K562 (cell line): Measurements from ENCODE around the gene RNF150. TPM values are rescaled to one million over a fixed set of nuclear protein-coding genes. Genes with fewer than 3 reads are reported as not detected.

Experiments used
- ATAC-seq: fragments of 200-7000 bp; cut with Tn5 transposase; 3 replicates; pipeline ENCODE4 v1.9.1; 2020; ENCODE audit warnings: moderate library complexity
- BruUV-seq: library from RNA; stranded (reverse); fragments of 400-500 nt; replicated peaks from 2 replicates; lab custom pipeline; 2021; lab: Mats Ljungman, UMichigan
- CTCF ChIA-PET: fragments of 300-600 bp; formaldehyde crosslinking; extraction: SDS; loops from one replicate; lab custom pipeline; 2021; ENCODE audit warnings: low intra/inter-chr PET ratio; lab: Yijun Ruan, JAX
- POLR2A ChIA-PET: fragments of 300-600, 350-650 bp; sonication (Branson Sonifier 250); formaldehyde crosslinking; extraction: SDS; loops from one replicate; lab custom pipeline; 2021; ENCODE audit warnings: antibody characterized with exemption, inconsistent platforms; lab: Yijun Ruan, JAX
- DNase-seq, 4 experiments: peaks; one replicate each; pipeline versions ENCODE4 v3.0.0 to v3.0.0-alpha.2; 2011 to 2018; ENCODE audit warnings: low spot score in 3 of 4, mixed read lengths in 3 of 4; ENCODE audit errors: extremely low read depth in 1 of 4
- FAIRE-seq: peaks from 2 replicates; lab custom pipeline; 2011; peaks lifted over from hg19 to GRCh38; lab: Jason Lieb, UNC
- H2AFZ ChIP-seq: 2 replicates; pipeline ENCODE4 v1.6.0; 2011; ENCODE audit warnings: low read depth, low read length, control low read depth, inconsistent platforms
- H3K27ac ChIP-seq: fragments of 200-600 bp; 3 replicates; pipeline ENCODE4 v1.8.0; 2011; ENCODE audit warnings: low read depth, mild to moderate bottlenecking, control low read depth, inconsistent platforms, low read length, moderate library complexity, mixed read lengths; ENCODE audit errors: extremely low read depth
- H3K27me3 ChIP-seq, 2 experiments: fragments of 300-600 bp in 1 of 2; 2 replicates in 1 of 2; 3 replicates in 1 of 2; pipeline versions ENCODE4 v1.6.0 to v1.8.0; 2011; ENCODE audit warnings: inconsistent platforms in 2 of 2, low read length in 2 of 2, mild to moderate bottlenecking in 1 of 2, mixed read lengths in 1 of 2, moderate library complexity in 1 of 2; ENCODE audit not compliant: control insufficient read depth in 2 of 2, insufficient read depth in 2 of 2
- H3K36me3 ChIP-seq: fragments of 300-600 bp; 3 replicates; pipeline ENCODE4 v1.8.0; 2011; ENCODE audit warnings: mild to moderate bottlenecking, low read length, inconsistent platforms; ENCODE audit not compliant: control insufficient read depth, insufficient read depth
- H3K4me1 ChIP-seq, 2 experiments: fragments of 200-600 bp in 1 of 2; replicated peaks in 1 of 2; 2 replicates in 1 of 2; 3 replicates in 1 of 2; pipeline versions ENCODE4 v1.5.1 to v1.8.0; 2011; ENCODE audit warnings: inconsistent platforms in 2 of 2, low read length in 2 of 2, mild to moderate bottlenecking in 1 of 2, mixed read lengths in 1 of 2, moderate library complexity in 1 of 2; ENCODE audit not compliant: control insufficient read depth in 2 of 2, insufficient read depth in 2 of 2
- H3K4me2 ChIP-seq: 2 replicates; pipeline ENCODE4 v1.6.1; 2011; ENCODE audit warnings: low read length, control low read depth, inconsistent platforms, mixed read lengths; ENCODE audit not compliant: insufficient read depth
- H3K4me3 ChIP-seq: fragments of 200-600 bp; sonication (generic), shearing (Covaris generic); 2 replicates; pipeline ENCODE4 v1.5.1; 2016; ENCODE audit warnings: control low read depth, inconsistent platforms
- H3K79me2 ChIP-seq: fragments of 200-600 bp; 3 replicates; pipeline ENCODE4 v1.8.0; 2011; ENCODE audit warnings: low read length, inconsistent platforms; ENCODE audit not compliant: control insufficient read depth, insufficient read depth
- H3K9ac ChIP-seq, 2 experiments: 2 replicates each; pipeline versions ENCODE4 v1.6.0 to v1.6.1; 2011; ENCODE audit warnings: low read depth in 2 of 2, low read length in 2 of 2, control low read depth in 1 of 2, inconsistent platforms in 1 of 2, mild to moderate bottlenecking in 1 of 2, mixed read lengths in 1 of 2; ENCODE audit not compliant: insufficient read depth in 1 of 2
- H3K9me1 ChIP-seq: one replicate; pipeline ENCODE4 v1.6.0; 2011; ENCODE audit warnings: inconsistent platforms, mild to moderate bottlenecking, low read length, moderate library complexity; ENCODE audit not compliant: control insufficient read depth, insufficient read depth
- H3K9me3 ChIP-seq: replicated peaks from 2 replicates; pipeline ENCODE4 v1.5.1; 2011; ENCODE audit warnings: low read depth, low read length, inconsistent platforms; ENCODE audit not compliant: control insufficient read depth, insufficient read depth
- H4K20me1 ChIP-seq: replicated peaks from 2 replicates; pipeline ENCODE4 v1.6.1; 2011; ENCODE audit warnings: low read length, inconsistent platforms, mixed read lengths; ENCODE audit not compliant: control insufficient read depth, insufficient read depth
- BRD9 ChIP-seq: fragments of 450-650 bp; IDR thresholded peaks from 2 replicates; pipeline ENCODE4 v1.6.1; 2018; ENCODE audit warnings: low read depth; ENCODE audit not compliant: partially characterized antibody
- SMARCA5 ChIP-seq: fragments of 450-650 bp; IDR thresholded peaks from 2 replicates; pipeline ENCODE4 v1.6.1; 2016
- TCF3 ChIP-seq: sonication (generic); formaldehyde crosslinking; IDR thresholded peaks from 2 replicates; pipeline ENCODE4 v1.4.0; 2020; ENCODE audit warnings: mild to moderate bottlenecking, missing genetic modification reagents
- ZBTB1 ChIP-seq: sonication (generic); formaldehyde crosslinking; IDR thresholded peaks from 2 replicates; pipeline ENCODE4 v1.8.1; 2023; ENCODE audit warnings: missing genetic modification reagents, low read depth, mild to moderate bottlenecking, borderline replicate concordance
- ZBTB2 ChIP-seq: fragments of 450-650 bp; IDR thresholded peaks from 2 replicates; pipeline ENCODE4 v1.6.1; 2016; ENCODE audit warnings: antibody characterized with exemption
- ZSCAN32 ChIP-seq: fragments of 450-650 bp; formaldehyde crosslinking; IDR thresholded peaks from 2 replicates; pipeline ENCODE4 v1.4.0; 2020; ENCODE audit warnings: mild to moderate bottlenecking, moderate library complexity
- WGBS: fragments of 100-300 bp; shearing (Covaris generic); methylation state at CpG from one replicate; pipeline ENCODE4 v1.1.6; 2016; ENCODE audit warnings: low coverage, mixed read lengths; ENCODE audit not compliant: insufficient coverage; ENCODE audit errors: missing lambda C conversion rate; 5-methylcytosine and 5-hydroxymethylcytosine counted together
- in situ Hi-C: fragments of 300-500 bp; cut with MboI; formaldehyde crosslinking; loops from 4 replicates; pipeline ENCODE4 v1.15.0; 2018; ENCODE audit warnings: inconsistent platforms, mixed read lengths
- intact Hi-C: fragments of 100-400 bp; cut with micrococcal nuclease; formaldehyde crosslinking; loops from 2 replicates; pipeline ENCODE4 v1.14.2; 2022
- polyA plus RNA-seq, 8 experiments: library from polyadenylated mRNA; depleted of rRNA in 4 of 8; stranded (reverse) in 5 of 8; unstranded in 3 of 8; fragments of >200 nt; fragmentation: Nextera tagmentation in 2 of 8; fragmentation: Illumina TruSeq in 1 of 8; extraction: Ambion mirVana in 2 of 8; extraction: Trizol in 1 of 8; gene quantifications; 2 replicates each; pipeline versions ENCODE4 v1.2.1 to v1.2.3, GENCODE V29; 2011 to 2014; ENCODE audit warnings: inconsistent platforms in 1 of 8, missing spikeins in 1 of 8
- total RNA-seq, 7 experiments: library from RNA; depleted of rRNA in 6 of 7; stranded (reverse); fragments of >200 nt in 6 of 7; fragmentation: Illumina TruSeq in 2 of 7; extraction: Trizol in 2 of 7; gene quantifications; 2 replicates each; pipeline versions ENCODE4 v1.2.1 to v1.2.3, GENCODE V29; 2011 to 2021; ENCODE audit warnings: low replicate concordance in 1 of 7

RNF150 gene
- total and polyA plus RNA-seq, 9 of the 15 experiments (the other 6 are each of a cell fraction or from before 2014, with no cell fraction given), result 0.09 TPM; not detected in 8

DNA sequence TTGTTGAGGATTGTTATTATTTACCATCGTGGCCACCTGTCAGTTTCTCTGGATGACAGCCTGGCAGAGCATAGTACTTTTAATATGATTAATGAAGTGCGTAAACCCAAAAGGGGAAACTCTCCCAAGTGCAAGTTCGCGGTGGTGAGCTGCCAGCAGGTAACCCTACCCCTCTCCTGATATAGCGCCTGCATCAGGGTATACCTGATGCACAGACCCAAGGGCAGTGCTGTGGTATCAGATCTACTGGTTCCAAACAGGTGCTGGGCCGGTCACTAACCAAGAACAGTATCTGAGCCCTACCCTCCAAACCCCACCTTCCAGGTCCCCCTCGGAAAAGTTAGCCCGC, 1.6 kb downstream of the RNF150 start:
- POLR2A ChIA-PET, result no interaction called here
- Histone ChIP-seq H4K20me1 (no peaks in the 10 kb centered on the region), H3K4me2 (no peak overlapping the region), H3K9me3 (no peaks in the 10 kb centered on the region), H3K27me3 (peaks cover 6 to 16% of the 10 kb centered on the region in 2 experiments; a peak in 3 of 5 replicates), H3K9me1 (no peaks in the 10 kb centered on the region), H3K9ac (no peak overlapping the region), H3K79me2 (no peaks in the 10 kb centered on the region), H3K27ac (no peak overlapping the region), H3K4me1 (peaks cover 0 to 7% of the 10 kb centered on the region in 2 experiments; a peak in 1 of 5 replicates), H2AFZ (no peak overlapping the region), H3K36me3 (no peaks in the 10 kb centered on the region)
- intact Hi-C loops (loop anchor here (10.0 kb wide), 1 partner anchor 137 kb away; no protein-coding TSS in a partner anchor), in situ Hi-C loops (loop anchor here (10.0 kb wide), 1 partner anchor 267 kb away; no protein-coding TSS in a partner anchor)
- DNase-seq, result no peak
- ATAC-seq, result no peak
- FAIRE-seq, result no peak
- WGBS, result 2% methylated on average over 8 of the region's 8 CpGs
- CTCF ChIA-PET, result no interaction called here
- TF ChIP-seq ZBTB2, result no peak
- TF ChIP-seq ZBTB1 (CRISPR knock-in tag), result no peak
- TF ChIP-seq TCF3, result no peak
- no peak for TF ChIP-seq BRD9
- TF ChIP-seq ZSCAN32, result no peak
- TF ChIP-seq SMARCA5, result no peak
- TF ChIP-seq, all 486 proteins: peak for 0
- no peak overlapping the region for H3K4me3 ChIP-seq
- BruUV-seq, result no TSS peak
